ENCODE measurements around the gene AGAP2. TPM values are rescaled to one million over a fixed set of nuclear protein-coding genes. Genes with fewer than 3 reads are reported as not detected.

AGAP2 gene
- total and polyA plus RNA-seq, 2 donors (not counting 1 experiment from before 2014, with no cell fraction given), result 22.2 to 27.0 TPM

GRCh38 chr12:57772429-57773322 is 34.1 kb upstream of the AGAP2 start, which contains the start of gene EEF1AKMT3:
Gene EEF1AKMT3, plus strand, starts transcription at chr12:57772614. Its CDS starts 111 bp downstream, at chr12:57772725.
- Histone ChIP-seq H3K9me3 (ENCODE audit: control extremely low read depth in 1 of 3, control insufficient read depth in 2 of 3, insufficient read depth in 1 of 3, low read length in 2 of 3) (no peaks in the 10 kb centered on the region), H3K27ac (ENCODE audit: low read length in 2 of 2) (peak within 1 kb of the TSS; percentile 59 to 81), H3K4me1 (ENCODE audit: control insufficient read depth in 2 of 2, insufficient read depth in 2 of 2, low read length in 2 of 2) (peaks cover 10 to 20% of the 10 kb centered on the region in 2 donors), H3K27me3 (replicated peaks in 1 of 4; ENCODE audit: control extremely low read depth in 1 of 4, control insufficient read depth in 3 of 4, insufficient read depth in 4 of 4, low read length in 3 of 4) (peaks cover 0 to 1% (median under 1%) of the 10 kb centered on the region in 4 experiments), H3K79me2 (ENCODE audit: control insufficient read depth, insufficient read depth, low read length) (no peaks in the 10 kb centered on the region), H3K4me3 (ENCODE audit: control extremely low read depth in 1 of 5, extremely low read depth in 1 of 5, insufficient read depth in 1 of 5, low read depth in 2 of 5, low read length in 4 of 5) (peak within 1 kb of the TSS; percentile 70 to 96 (median 91)), H3K4me2 (replicated peaks; ENCODE audit: low read depth, low read length, poor library complexity, severe bottlenecking) (peak within 1 kb of the TSS; percentile 94), H4K20me1 (ENCODE audit: control insufficient read depth, insufficient read depth, low read length, poor library complexity, severe bottlenecking) (no peaks in the 10 kb centered on the region), H2AFZ (ENCODE audit: insufficient read depth, low read depth, low read length, poor library complexity, severe bottlenecking) (peak within 1 kb of the TSS; percentile 83), H3K9ac (ENCODE audit: low read length) (peak within 1 kb of the TSS; percentile 93), H3K36me3 (replicated peaks in 1 of 2; ENCODE audit: control extremely low read depth in 1 of 2, control insufficient read depth in 1 of 2, extremely low read depth in 1 of 2, insufficient read depth in 2 of 2, low read length in 1 of 2) (no peaks in the 10 kb centered on the region)
- DNase-seq, result no peak
- Mint-ChIP-seq H3K4me1 (peaks cover 14% of the 10 kb centered on the region), H3K27me3 (no peaks in the 10 kb centered on the region), H3K4me3 (peak within 1 kb of the TSS; percentile 96), H3K27ac (peak within 1 kb of the TSS; percentile 91), H3K9me3 (ENCODE audit: insufficient read depth) (no peaks in the 10 kb centered on the region)
- ChIA-PET POLR2A (interaction anchor here (0.7 to 1.3 kb wide), 3 partner anchors 14 to 1737 kb away, joined by 3 to 5 read pairs (median 3); no protein-coding TSS in a partner anchor), CTCF (interaction anchor here (0.6 to 1.8 kb wide), 6 partner anchors 11 to 131 kb away, joined by 3 to 9 read pairs (median 4); partner anchors contain the start of gene TSFM)
- TF ChIP-seq CTCF (IDR thresholded peaks at IDR 0.05) (no peak), EZH2 (IDR thresholded peaks at IDR 0.05; ENCODE audit: borderline replicate concordance, insufficient read depth, low read depth, low read length, poor library complexity, severe bottlenecking) (no peak)
- peak; percentile 18 for ATAC-seq (ENCODE audit: low read depth)
- intact Hi-C loops (cut with micrococcal nuclease), result loop anchor here (1.0 kb wide), 3 partner anchors 10 to 75 kb away; partner anchors contain the start of genes CDK4 and TSFM
- WGBS (ENCODE audit: insufficient coverage), result 6% methylated on average over 64 of the region's 67 CpGs
